IMR-90 (cell line): ENCODE data around the gene CTBP2. TPM values are rescaled to one million over a fixed set of nuclear protein-coding genes. Genes with fewer than 3 reads are reported as not detected.

ENCODE experiments used
- ATAC-seq: fragments of 200-7000 bp; cut with Tn5 transposase; 2 replicates; pipeline ENCODE4 v1.9.1; 2020; ENCODE audit warnings: low read depth, mild to moderate bottlenecking, moderate library complexity
- BruUV-seq: library from RNA; stranded (reverse); fragments of 400-500 nt; replicated peaks from 2 replicates; lab custom pipeline; 2021; lab: Mats Ljungman, UMichigan
- CTCF ChIA-PET: fragments of 300-600 bp; formaldehyde crosslinking; extraction: SDS; loops from one replicate; lab custom pipeline; 2021; ENCODE audit warnings: antibody characterized with exemption; lab: Yijun Ruan, JAX
- POLR2A ChIA-PET: fragments of 300-600 bp; sonication (Branson Sonifier 250); formaldehyde crosslinking; loops from one replicate; lab custom pipeline; 2022; ENCODE audit warnings: antibody characterized with exemption; ENCODE audit not compliant: unreplicated experiment; lab: Charles Lee
- DNase-seq: peaks from one replicate; pipeline ENCODE4 v3.0.0; 2013
- H2AFZ ChIP-seq: replicated peaks from 2 replicates; pipeline ENCODE3; 2013; ENCODE audit warnings: low read length, mild to moderate bottlenecking; ENCODE audit not compliant: poor library complexity
- H2AK5ac ChIP-seq: 2 replicates; pipeline ENCODE4 v1.6.1; 2013; ENCODE audit warnings: low read depth, low read length, inconsistent platforms
- H2AK9ac ChIP-seq: replicated peaks from 2 replicates; pipeline ENCODE3; 2013; ENCODE audit warnings: mild to moderate bottlenecking, low read depth, low read length, moderate library complexity; ENCODE audit not compliant: poor library complexity
- H2BK120ac ChIP-seq: 2 replicates; pipeline ENCODE4 v1.6.1; 2013; ENCODE audit warnings: low read depth, low read length, inconsistent platforms
- H2BK15ac ChIP-seq: 3 replicates; pipeline ENCODE4 v1.6.1; 2013; ENCODE audit warnings: low read depth, low read length, inconsistent platforms
- H2BK20ac ChIP-seq: 2 replicates; pipeline ENCODE4 v1.6.1; 2013; ENCODE audit warnings: low read depth, mild to moderate bottlenecking, inconsistent platforms, low read length, moderate library complexity
- H2BK5ac ChIP-seq: 2 replicates; pipeline ENCODE4 v1.6.1; 2013; ENCODE audit warnings: mild to moderate bottlenecking, low read depth, low read length, inconsistent platforms; ENCODE audit not compliant: poor library complexity, severe bottlenecking
- H3K14ac ChIP-seq: replicated peaks from 2 replicates; pipeline ENCODE4 v1.6.1; 2013; ENCODE audit warnings: low read depth, low read length, inconsistent platforms
- H3K18ac ChIP-seq: 2 replicates; pipeline ENCODE4 v1.6.1; 2013; ENCODE audit warnings: low read depth, low read length, control low read depth
- H3K23ac ChIP-seq: 2 replicates; pipeline ENCODE4 v1.6.1; 2013; ENCODE audit warnings: low read depth, low read length, inconsistent platforms
- H3K27ac ChIP-seq: 2 replicates; pipeline ENCODE4 v1.5.1; 2013; ENCODE audit warnings: mild to moderate bottlenecking, control low read depth, low read length; ENCODE audit not compliant: insufficient read depth
- H3K27me3 ChIP-seq: 2 replicates; pipeline ENCODE4 v1.6.1; 2013; ENCODE audit warnings: low read length; ENCODE audit not compliant: control insufficient read depth, insufficient read depth
- H3K36me3 ChIP-seq: 2 replicates; pipeline ENCODE4 v1.6.1; 2013; ENCODE audit warnings: low read length, mixed read lengths; ENCODE audit not compliant: control insufficient read depth, insufficient read depth
- H3K4ac ChIP-seq: 2 replicates; pipeline ENCODE4 v1.6.1; 2013; ENCODE audit warnings: low read depth, low read length, inconsistent platforms
- H3K4me1 ChIP-seq: 2 replicates; pipeline ENCODE4 v1.6.1; 2013; ENCODE audit warnings: low read length, mixed read lengths; ENCODE audit not compliant: control insufficient read depth, insufficient read depth
- H3K4me2 ChIP-seq: 2 replicates; pipeline ENCODE4 v1.6.1; 2013; ENCODE audit warnings: low read depth, mild to moderate bottlenecking, control low read depth, low read length, moderate library complexity
- H3K4me3 ChIP-seq: 2 replicates; pipeline ENCODE4 v1.5.1; 2013; ENCODE audit warnings: low read depth, mild to moderate bottlenecking, control low read depth, low read length, moderate library complexity; ENCODE audit not compliant: insufficient read depth
- H3K56ac ChIP-seq: 2 replicates; pipeline ENCODE4 v1.6.1; 2013; ENCODE audit warnings: low read length, inconsistent platforms; ENCODE audit not compliant: insufficient read depth; ENCODE audit errors: extremely low read depth
- H3K79me1 ChIP-seq, 2 experiments: 2 replicates each; pipeline ENCODE4 v1.6.1; 2013; ENCODE audit warnings: low read length in 2 of 2, inconsistent platforms in 1 of 2, low read depth in 1 of 2
- H3K9ac ChIP-seq: 2 replicates; pipeline ENCODE4 v1.6.1; 2013; ENCODE audit warnings: low read depth, low read length, control low read depth
- H3K9me1 ChIP-seq: 2 replicates; pipeline ENCODE4 v1.6.1; 2013; ENCODE audit warnings: low read length, inconsistent platforms; ENCODE audit not compliant: insufficient read depth
- H3K9me3 ChIP-seq: 2 replicates; pipeline ENCODE4 v1.6.1; 2013; ENCODE audit warnings: low read length; ENCODE audit not compliant: control insufficient read depth, insufficient read depth
- H4K20me1 ChIP-seq: 2 replicates; pipeline ENCODE4 v1.6.1; 2013; ENCODE audit warnings: low read length, inconsistent platforms; ENCODE audit not compliant: insufficient read depth
- H4K5ac ChIP-seq: 2 replicates; pipeline ENCODE4 v1.6.1; 2013; ENCODE audit warnings: mild to moderate bottlenecking, low read depth, low read length, control low read depth
- H4K8ac ChIP-seq, 2 experiments: 2 replicates each; pipeline ENCODE4 v1.6.1; 2013; ENCODE audit warnings: low read depth in 2 of 2, low read length in 2 of 2, control low read depth in 1 of 2, inconsistent platforms in 1 of 2
- H4K91ac ChIP-seq: 2 replicates; pipeline ENCODE4 v1.6.1; 2013; ENCODE audit warnings: low read depth, low read length, inconsistent platforms; ENCODE audit not compliant: insufficient read depth
- BHLHE40 ChIP-seq: fragments of 150-350 bp; IDR thresholded peaks from 2 replicates; pipeline ENCODE4 v1.6.1; 2016; ENCODE audit warnings: mild to moderate bottlenecking, low read depth, low read length
- CEBPB ChIP-seq: IDR thresholded peaks from 2 replicates; pipeline ENCODE4 v1.6.1; 2012; ENCODE audit warnings: low read depth, low read length, improper control_type of control experiment
- CHD1 ChIP-seq: IDR thresholded peaks from 2 replicates; pipeline ENCODE4 v1.6.1; 2012; ENCODE audit warnings: low read depth, low read length, improper control_type of control experiment
- CTCF ChIP-seq: conservative IDR thresholded peaks from 2 replicates; pipeline ENCODE4 v1.5.1; 2012; ENCODE audit warnings: mild to moderate bottlenecking, low read depth, low read length, improper control_type of control experiment
- ELK1 ChIP-seq: fragments of 150-350 bp; IDR thresholded peaks from 2 replicates; pipeline ENCODE4 v1.6.1; 2016; ENCODE audit warnings: low read depth, mild to moderate bottlenecking, low read length, moderate library complexity, borderline replicate concordance
- FOS ChIP-seq: fragments of 150-350 bp; IDR thresholded peaks from 2 replicates; pipeline ENCODE4 v1.6.1; 2016; ENCODE audit warnings: low read depth, low read length
- MAFK ChIP-seq: IDR thresholded peaks from 2 replicates; pipeline ENCODE4 v1.6.1; 2012; ENCODE audit warnings: low read depth, low read length, improper control_type of control experiment
- MAZ ChIP-seq: IDR thresholded peaks from 2 replicates; pipeline ENCODE4 v1.6.1; 2012; ENCODE audit warnings: low read depth, mild to moderate bottlenecking, low read length, improper control_type of control experiment, moderate library complexity, borderline replicate concordance
- MXI1 ChIP-seq: IDR thresholded peaks from 2 replicates; pipeline ENCODE4 v1.6.1; 2012; ENCODE audit warnings: low read depth, mild to moderate bottlenecking, low read length, moderate library complexity, borderline replicate concordance
- NFE2L2 ChIP-seq: fragments of 150-350 bp; IDR thresholded peaks from 2 replicates; pipeline ENCODE4 v1.6.1; 2016; ENCODE audit warnings: low read depth, mild to moderate bottlenecking, low read length
- POLR2A ChIP-seq: IDR thresholded peaks from 2 replicates; pipeline ENCODE4 v1.6.1; 2012; ENCODE audit warnings: mild to moderate bottlenecking, low read depth, low read length
- RAD21 ChIP-seq: IDR thresholded peaks from 2 replicates; pipeline ENCODE4 v1.6.1; 2012; ENCODE audit warnings: low read length, improper control_type of control experiment
- RCOR1 ChIP-seq: IDR thresholded peaks from 2 replicates; pipeline ENCODE4 v1.6.1; 2012; ENCODE audit warnings: mild to moderate bottlenecking, low read length, improper control_type of control experiment; ENCODE audit not compliant: insufficient replicate concordance
- RFX5 ChIP-seq: IDR thresholded peaks from 2 replicates; pipeline ENCODE4 v1.8.0; 2012; ENCODE audit warnings: low read depth, mild to moderate bottlenecking, low read length, moderate library complexity
- SMC3 ChIP-seq: fragments of 150-350 bp; IDR thresholded peaks from 2 replicates; pipeline ENCODE4 v1.6.1; 2016; ENCODE audit warnings: low read depth, mild to moderate bottlenecking, antibody characterized with exemption, low read length, moderate library complexity
- USF2 ChIP-seq: fragments of 150-350 bp; IDR thresholded peaks from 2 replicates; pipeline ENCODE4 v1.6.1; 2017; ENCODE audit warnings: mild to moderate bottlenecking, antibody characterized with exemption, low read length, low read depth
- WGBS, 2 experiments: methylation state at CpG; one replicate each; pipeline versions ENCODE4 v1.1.5 to v1.1.7; 2013; ENCODE audit warnings: missing lambda C conversion rate in 2 of 2; ENCODE audit not compliant: insufficient read length in 1 of 2; ENCODE audit errors: extremely low coverage in 2 of 2; 5-methylcytosine and 5-hydroxymethylcytosine counted together
- dilution Hi-C: fragments of 300-500 bp; cut with HindIII; formaldehyde crosslinking; loops from one replicate; pipeline ENCODE4 v1.14.3; 2018; ENCODE audit warnings: low sequenced_read_pairs; ENCODE audit not compliant: unreplicated experiment
- in situ Hi-C: fragments of 300-500 bp; cut with MboI; formaldehyde crosslinking; loops from 3 replicates; pipeline ENCODE4 v1.14.3; 2019; ENCODE audit warnings: low sequenced_read_pairs, inconsistent platforms, mixed read lengths
- intact Hi-C: fragments of 100-400 bp; cut with micrococcal nuclease; formaldehyde crosslinking; loops from 2 replicates; pipeline ENCODE4 v1.10.0; 2022
- polyA plus RNA-seq, 3 experiments: library from polyadenylated mRNA; depleted of rRNA; stranded (reverse); fragments of >200 nt; gene quantifications; 2 replicates each; pipeline ENCODE4 v1.2.3, GENCODE V29; 2012; ENCODE audit warnings: low replicate concordance in 1 of 3
- total RNA-seq: library from RNA; depleted of rRNA; stranded (reverse); fragments of >200 nt; gene quantifications from 2 replicates; pipeline ENCODE4 v1.2.3, GENCODE V29; 2012

The CTBP2 gene
- total and polyA plus RNA-seq, 2 of the 4 experiments (the other 2 are of a cell fraction) = 81.0 to 86.6 TPM

GRCh38 chr10:125113691-125114371, 46.5 kb downstream of the CTBP2 start:
- H3K27ac ChIP-seq = no peak overlapping the region

More at GRCh38 chr10:125113691-125114371, 46.5 kb downstream of the CTBP2 start:
- Histone ChIP-seq H4K5ac (no peak overlapping the region), H2BK5ac (no peak overlapping the region), H3K18ac (no peak overlapping the region), H3K56ac (no peak overlapping the region), H3K14ac (no peak overlapping the region), H2AFZ (no peak overlapping the region), H4K91ac (no peak overlapping the region), H3K9me1 (peaks cover 40% of the 10 kb centered on the region), H3K36me3 (peaks cover 13% of the 10 kb centered on the region), H2AK9ac (no peak overlapping the region), H3K9me3 (no peaks in the 10 kb centered on the region), H3K4me1 (peaks cover 9% of the 10 kb centered on the region; the same call in 1 of the 2 replicates), H2AK5ac (no peak overlapping the region), H2BK20ac (no peak overlapping the region), H4K20me1 (peaks cover 94% of the 10 kb centered on the region), H3K23ac (no peak overlapping the region), H3K79me1 (peaks cover 53 to 94% of the 10 kb centered on the region in 2 experiments), H3K4me2 (no peak overlapping the region), H4K8ac (no peak overlapping the region), H2BK120ac (no peak overlapping the region), H3K9ac (no peak overlapping the region), H2BK15ac (no peak overlapping the region), H3K4ac (no peak overlapping the region), H3K4me3 (no peak overlapping the region), H3K27me3 (no peaks in the 10 kb centered on the region)
- intact Hi-C loops (no loop called here), in situ Hi-C loops (no loop called here), dilution Hi-C loops (no loop called here)
- ATAC-seq = no peak
- ChIA-PET CTCF (no interaction called here), POLR2A (no interaction called here)
- TF ChIP-seq MAZ = no peak
- no peak for TF ChIP-seq ELK1
- TF ChIP-seq CHD1 = no peak
- TF ChIP-seq FOS = no peak
- no peak for TF ChIP-seq CTCF
- TF ChIP-seq RCOR1 = no peak
- TF ChIP-seq USF2 = no peak
- no peak for TF ChIP-seq RFX5
- TF ChIP-seq MXI1 = no peak
- no peak for TF ChIP-seq BHLHE40
- TF ChIP-seq CEBPB = no peak
- TF ChIP-seq POLR2A = no peak
- TF ChIP-seq MAFK = no peak
- TF ChIP-seq SMC3 = no peak
- TF ChIP-seq NFE2L2 = no peak
- no peak for TF ChIP-seq RAD21
- DNase-seq = no peak
- BruUV-seq = no TSS peak
- WGBS, 2 experiments = 77% methylated on average over 7 of the region's 20 CpGs; no CpG with 5 or more reads in 1 of the 2 experiments
